ENCODE data around the gene MACROH2A1.

Gene MACROH2A1

GRCh38 chr5:135441919-135442318 lies 42.9 kb upstream of the MACROH2A1 start:
- TF ChIP-seq CTCF (IDR thresholded peaks at IDR 0.05; ENCODE audit: low read depth, low read length) = no peak
- Histone ChIP-seq H3K9me3 (no peaks in the 10 kb centered on the region), H3K4me3 (ENCODE audit: low read depth, low read length) (no peak overlapping the region), H3K36me3 (no peaks in the 10 kb centered on the region), H3K4me1 (peaks cover 6% of the 10 kb centered on the region; the same call in 1 of the 2 replicates), H3K27me3 (no peaks in the 10 kb centered on the region)
- no peak for DNase-seq

GRCh38 chr5:135441350-135441831 lies 42.4 kb upstream of the MACROH2A1 start:
- Histone ChIP-seq H3K36me3 (no peaks in the 10 kb centered on the region), H3K27me3 (no peaks in the 10 kb centered on the region), H3K4me3 (ENCODE audit: low read depth, low read length) (no peak overlapping the region), H3K9me3 (no peaks in the 10 kb centered on the region), H3K4me1 (peaks cover 6% of the 10 kb centered on the region; the same call in 1 of the 2 replicates)
- no peak for TF ChIP-seq CTCF (IDR thresholded peaks at IDR 0.05; ENCODE audit: low read depth, low read length)
- no peak for DNase-seq

DNA sequence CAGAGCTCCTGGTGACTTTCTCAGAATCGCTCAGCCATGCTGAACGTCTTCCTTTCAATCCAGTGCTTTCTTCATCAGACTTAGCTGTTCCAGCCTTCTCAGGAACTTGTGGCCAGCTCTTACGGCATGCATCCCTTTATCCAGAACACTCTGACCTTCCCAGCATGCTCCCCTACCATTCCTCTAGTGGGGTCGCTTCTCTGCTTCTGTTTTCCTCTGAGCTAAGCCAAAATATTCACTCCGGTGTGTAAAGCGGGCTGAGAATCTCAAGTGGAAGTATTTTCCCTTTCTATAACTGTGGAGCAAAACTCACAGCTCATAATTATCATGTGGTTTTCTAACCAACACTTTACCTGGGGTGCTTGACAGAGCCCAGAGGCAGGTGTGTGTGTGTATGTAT lies 41.9 kb upstream of the MACROH2A1 start:
- Histone ChIP-seq H3K36me3 (no peaks in the 10 kb centered on the region), H3K4me3 (ENCODE audit: low read depth, low read length) (no peak overlapping the region), H3K27me3 (no peaks in the 10 kb centered on the region), H3K9me3 (no peaks in the 10 kb centered on the region), H3K4me1 (peaks cover 6% of the 10 kb centered on the region; the same call in 1 of the 2 replicates)
- TF ChIP-seq CTCF (IDR thresholded peaks at IDR 0.05; ENCODE audit: low read depth, low read length) = no peak
- no peak for DNase-seq

GRCh38 chr5:135439231-135440205 lies 40.5 kb upstream of the MACROH2A1 start:
- no peak for DNase-seq
- TF ChIP-seq CTCF (IDR thresholded peaks at IDR 0.05; ENCODE audit: low read depth, low read length) = no peak
- Histone ChIP-seq H3K9me3 (no peaks in the 10 kb centered on the region), H3K4me3 (ENCODE audit: low read depth, low read length) (no peak overlapping the region), H3K4me1 (peaks cover 6% of the 10 kb centered on the region; the same call in 1 of the 2 replicates), H3K36me3 (no peaks in the 10 kb centered on the region), H3K27me3 (no peaks in the 10 kb centered on the region)

DNA sequence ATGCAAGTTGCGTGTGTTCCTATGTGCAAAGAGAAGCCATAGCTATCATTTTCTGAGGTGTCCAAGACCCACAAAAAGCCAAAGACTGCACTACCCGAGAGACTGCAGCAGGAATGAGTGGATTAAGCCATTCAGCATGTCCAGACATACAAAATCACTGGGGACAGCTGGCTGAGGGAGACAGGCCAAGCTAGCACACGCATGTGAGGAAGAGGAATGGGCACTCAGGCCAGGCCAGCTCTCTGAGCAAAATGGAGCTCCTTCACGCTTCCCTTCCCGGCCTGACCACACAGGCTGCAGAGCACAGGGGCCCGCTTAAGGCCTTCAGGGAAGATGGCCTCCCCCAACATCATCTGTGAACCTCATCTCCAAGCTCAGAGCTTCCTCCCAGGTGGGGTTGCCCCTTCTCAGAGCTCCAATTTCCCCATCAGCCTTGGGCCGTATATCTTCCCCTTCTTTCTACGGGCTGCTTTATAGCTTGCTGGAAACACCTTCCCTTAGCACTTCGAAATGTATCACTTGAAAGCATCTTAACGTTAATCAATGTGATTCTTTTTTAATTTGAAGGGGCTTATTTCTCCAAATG lies 39.7 kb upstream of the MACROH2A1 start:
- DNase-seq = no peak
- Histone ChIP-seq H3K9me3 (no peaks in the 10 kb centered on the region), H3K4me1 (peaks cover 6% of the 10 kb centered on the region; the same call in 1 of the 2 replicates), H3K36me3 (no peaks in the 10 kb centered on the region), H3K4me3 (ENCODE audit: low read depth, low read length) (no peak overlapping the region), H3K27me3 (no peaks in the 10 kb centered on the region)
- TF ChIP-seq CTCF (IDR thresholded peaks at IDR 0.05; ENCODE audit: low read depth, low read length) = no peak

Measured in BE2C (cell line).